Stimulated activated CD4-positive, alpha-beta T cell treated with anti-CD3 and anti-CD28 coated beads, Interleukin-15, amount 100 ng/mL, for 1 hour (primary cell): ENCODE results near the gene SUDS3.
"Not testable (repeated sequence)": the region's sequence is repeated elsewhere in the genome, so short reads cannot be mapped to it uniquely, and the experiment has no call there.

ENCODE experiments used
- DNase-seq, 2 donors: peaks; one replicate each; pipeline ENCODE4 v3.0.0-alpha.2; 2020; ENCODE audit warnings: low read depth in 1 of 2, low spot score in 1 of 2

SUDS3 gene

DNA sequence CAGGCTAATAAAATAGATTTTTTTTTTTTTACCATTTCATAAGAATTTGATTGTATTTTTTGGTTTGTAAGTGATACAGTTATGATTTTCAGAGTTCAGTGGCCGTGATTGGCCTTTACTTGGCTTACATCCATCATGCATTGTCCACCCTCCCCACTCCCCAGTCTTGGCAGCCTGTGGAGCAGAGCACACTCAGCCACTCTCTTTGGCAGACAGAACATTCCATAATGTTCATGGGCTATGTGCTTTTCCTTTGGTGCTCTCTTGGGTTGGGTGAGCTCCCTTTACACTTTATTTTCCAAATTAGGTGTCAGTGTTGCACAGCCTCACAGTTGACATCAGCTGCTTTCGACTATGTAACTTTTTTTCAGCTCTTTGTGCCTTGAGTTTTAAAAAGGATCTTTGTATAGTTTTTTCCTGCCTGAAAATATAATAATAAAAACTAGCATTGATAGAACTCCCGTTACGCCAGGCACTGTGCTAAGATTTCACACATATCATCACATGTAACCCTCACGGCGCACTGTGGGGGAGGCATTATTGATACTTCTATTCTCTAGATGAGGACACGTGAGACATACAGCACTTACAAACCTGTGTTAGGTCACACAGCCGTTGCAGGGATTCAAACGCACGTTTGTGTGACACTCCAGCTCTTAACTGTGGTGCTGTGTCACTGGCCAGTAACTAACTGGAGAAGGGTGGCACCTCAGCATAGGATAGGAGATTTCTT, 21.5 kb downstream of the SUDS3 start:
- no peak for DNase-seq

DNA sequence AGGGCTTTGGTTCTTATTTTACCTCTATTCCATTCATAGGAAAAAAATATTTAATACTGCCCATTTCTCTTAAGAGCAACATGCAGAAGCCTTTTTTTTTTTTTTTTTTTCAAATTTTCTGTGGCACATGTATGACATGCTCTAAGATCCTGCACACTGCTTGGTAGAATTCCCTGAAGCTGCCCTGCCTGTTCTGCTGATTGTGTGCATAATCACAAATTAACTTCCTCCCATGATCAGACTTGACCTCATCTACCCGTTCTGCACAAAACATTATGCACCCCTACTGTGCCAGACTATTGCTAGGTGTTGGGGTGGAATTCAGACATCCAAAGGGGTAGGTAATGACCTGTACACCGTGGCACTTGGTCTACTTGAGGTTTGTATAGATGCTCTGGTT, 22.2 kb downstream of the SUDS3 start:
- DNase-seq: no peak

DNA sequence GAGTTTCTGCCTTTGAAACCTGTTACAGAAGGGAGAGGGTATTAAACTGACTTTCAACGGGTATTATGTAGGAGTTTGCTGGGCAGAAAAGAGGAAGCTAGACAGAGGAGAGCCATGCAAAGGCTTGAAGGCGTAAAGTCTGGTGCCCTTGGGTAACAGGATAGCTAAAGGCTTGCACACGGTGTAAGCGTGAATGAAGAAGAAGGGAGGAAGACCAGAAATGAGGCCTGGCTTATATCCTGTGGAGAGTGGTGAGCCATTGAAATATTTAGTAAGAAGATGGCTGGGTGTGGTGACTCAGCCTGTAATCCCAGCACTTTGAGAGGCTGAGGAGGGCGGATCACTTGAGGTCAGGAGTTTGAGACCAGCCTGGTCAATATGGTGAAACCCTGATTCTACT, 22.6 kb downstream of the SUDS3 start:
- DNase-seq: no peak

DNA sequence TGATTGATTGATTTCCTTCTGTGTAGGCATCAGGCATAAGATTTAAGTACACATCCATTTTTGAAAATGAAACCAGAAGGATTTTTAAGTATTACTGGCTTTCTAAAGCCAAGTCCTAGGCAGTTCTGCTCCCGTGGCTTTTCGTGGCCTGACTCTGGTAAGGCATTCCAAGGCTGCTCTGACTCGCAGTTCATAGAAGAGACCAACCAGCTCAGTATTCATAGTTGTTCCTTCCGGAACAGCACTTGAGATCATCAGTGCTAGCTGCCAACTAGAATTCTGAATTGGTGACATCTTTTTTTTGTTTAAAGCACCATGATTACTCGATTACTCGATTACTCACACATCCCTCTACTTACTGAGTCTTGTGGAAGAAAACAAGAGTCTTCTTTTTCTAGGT, 25.9 kb downstream of the SUDS3 start:
- no peak for DNase-seq

DNA sequence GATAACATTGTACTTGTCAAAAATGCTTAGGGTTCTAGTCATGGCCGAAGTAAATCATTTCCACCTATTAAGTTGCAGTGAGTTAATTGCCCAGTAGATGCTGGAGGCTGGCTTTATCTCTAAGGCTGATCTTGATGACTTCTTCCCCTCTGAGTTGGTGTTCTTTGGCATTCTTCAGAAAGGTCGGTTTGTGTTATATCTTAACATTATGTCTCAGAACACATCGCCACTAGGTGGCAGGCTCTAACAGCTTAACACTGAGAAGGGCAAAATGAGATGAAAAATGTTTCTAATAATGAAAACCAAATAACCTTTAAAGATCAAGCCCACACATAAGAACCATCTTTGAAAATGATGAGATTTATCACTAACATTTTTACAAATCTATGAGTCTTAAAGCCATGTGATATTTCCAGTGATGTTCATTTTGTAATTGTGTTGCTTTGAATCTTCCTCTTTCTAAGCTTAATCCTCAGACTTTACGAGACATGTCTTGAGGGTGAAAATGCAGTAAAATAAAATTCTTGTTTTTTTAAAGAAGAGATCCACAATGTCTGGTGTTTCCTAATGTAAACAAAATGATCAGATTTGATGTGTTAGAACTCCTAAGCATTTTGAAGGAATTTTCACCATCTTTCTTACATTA, 28.6 kb downstream of the SUDS3 start:
- DNase-seq: peak in 1 of 2 donors; percentile 3

DNA sequence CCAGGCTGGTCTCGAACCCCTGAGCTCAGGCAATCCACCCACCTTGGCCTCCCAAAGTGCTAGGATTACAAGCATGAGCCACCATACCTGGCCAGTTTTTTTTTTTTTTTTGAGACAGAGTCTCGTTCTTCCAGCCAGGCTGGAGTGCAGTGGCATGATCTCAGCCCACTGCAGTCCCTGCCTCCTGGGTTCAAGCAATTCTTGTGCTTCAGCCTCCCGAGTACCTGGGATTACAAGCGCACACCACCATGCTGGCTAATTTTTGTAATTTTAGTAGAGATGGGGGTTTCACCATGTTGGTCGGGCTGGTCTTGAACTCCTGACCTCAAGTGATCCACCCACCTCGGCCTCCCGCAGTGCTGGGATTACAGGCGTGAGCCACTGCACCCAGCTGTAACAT, 31.9 kb downstream of the SUDS3 start:
- not testable (repeated sequence) for DNase-seq

DNA sequence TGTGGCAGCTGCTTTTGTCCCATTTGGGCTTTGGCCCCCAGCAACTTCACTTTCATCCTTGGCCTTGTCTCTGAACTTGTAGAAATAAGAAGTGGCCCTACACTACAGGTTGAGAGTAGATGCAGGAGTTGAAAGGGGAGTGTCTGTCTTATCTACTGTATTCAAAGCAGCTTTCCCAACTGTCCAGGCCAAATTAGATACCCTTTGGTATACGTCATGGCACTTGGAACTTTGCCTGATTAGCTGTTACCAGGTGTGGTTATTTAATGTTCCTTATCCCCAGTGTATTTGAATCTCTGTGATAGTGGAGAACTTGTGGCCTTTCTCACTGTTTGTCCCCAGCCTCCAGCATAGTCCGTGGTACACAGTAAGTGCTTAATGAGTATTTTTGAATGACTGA, 33.5 kb downstream of the SUDS3 start:
- DNase-seq: no peak

DNA sequence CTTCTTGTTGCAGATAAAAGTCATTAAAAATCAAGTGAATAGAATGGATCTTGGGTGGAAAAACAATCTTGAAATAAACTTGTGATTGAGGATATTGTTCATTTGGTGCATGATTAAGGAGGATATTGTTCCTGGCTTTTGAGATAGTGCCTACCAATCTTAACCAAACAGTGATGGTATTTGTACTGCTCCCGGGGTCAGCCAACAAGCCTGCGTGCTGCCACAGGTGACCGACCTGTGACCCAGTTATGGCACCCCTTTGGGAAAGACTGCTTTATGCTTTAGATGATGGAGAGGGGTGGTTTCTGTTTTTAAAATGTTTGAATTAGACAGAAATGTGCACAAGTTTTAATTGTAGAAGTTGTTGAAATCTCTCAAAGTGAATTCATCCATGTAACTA, 41.6 kb downstream of the SUDS3 start:
- DNase-seq: no peak

DNA sequence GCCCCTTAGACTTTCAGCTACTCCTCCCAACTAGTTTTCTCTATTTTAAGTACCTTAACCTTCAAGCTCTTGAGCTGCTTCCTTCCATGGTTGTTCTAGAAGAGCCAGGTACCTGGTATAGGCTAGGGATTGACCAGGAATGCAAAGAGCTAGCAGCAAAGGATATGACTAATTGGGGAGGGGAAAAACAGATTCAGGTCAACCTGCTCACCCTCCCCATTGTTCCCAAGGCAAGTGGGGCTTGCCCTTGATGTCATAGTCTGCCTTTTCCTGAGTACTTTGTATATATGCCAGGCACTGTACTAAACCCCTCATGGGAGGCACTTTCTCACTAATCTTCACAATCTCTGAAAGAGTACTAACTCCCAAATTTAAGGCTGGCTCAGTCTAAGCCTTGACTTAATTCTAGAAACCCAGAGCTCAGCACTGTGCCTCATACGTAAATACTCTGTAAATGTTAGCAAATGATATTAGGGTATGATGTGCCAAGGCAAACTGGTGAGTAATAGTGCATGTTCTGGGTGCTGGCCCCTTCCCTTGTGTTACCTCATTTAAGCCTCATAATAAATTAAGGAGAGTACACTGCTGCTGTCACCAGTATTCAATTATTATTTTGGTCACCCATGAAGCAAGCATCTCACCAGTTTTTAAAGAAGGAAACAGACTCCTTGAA, 42.2 kb downstream of the SUDS3 start:
- DNase-seq: no peak

DNA sequence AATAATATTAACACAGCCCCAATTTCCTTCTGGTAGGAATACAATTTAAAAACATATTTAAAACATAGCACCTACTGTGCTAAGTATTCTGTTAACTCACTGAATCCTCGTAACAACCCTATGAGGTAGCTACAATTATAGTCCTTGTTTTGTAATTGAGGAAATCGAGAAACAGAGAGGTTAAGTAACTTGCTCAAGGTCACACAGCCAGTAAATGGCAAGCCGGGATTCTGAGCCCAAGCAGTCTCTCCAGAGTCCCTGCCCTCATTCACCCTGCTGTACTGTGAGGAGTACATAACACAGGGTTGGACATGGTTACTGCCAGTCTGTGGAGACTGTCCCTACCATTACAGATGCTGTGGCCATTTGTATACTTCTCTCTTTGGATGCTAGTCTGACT, 44.3 kb downstream of the SUDS3 start:
- no peak for DNase-seq

DNA sequence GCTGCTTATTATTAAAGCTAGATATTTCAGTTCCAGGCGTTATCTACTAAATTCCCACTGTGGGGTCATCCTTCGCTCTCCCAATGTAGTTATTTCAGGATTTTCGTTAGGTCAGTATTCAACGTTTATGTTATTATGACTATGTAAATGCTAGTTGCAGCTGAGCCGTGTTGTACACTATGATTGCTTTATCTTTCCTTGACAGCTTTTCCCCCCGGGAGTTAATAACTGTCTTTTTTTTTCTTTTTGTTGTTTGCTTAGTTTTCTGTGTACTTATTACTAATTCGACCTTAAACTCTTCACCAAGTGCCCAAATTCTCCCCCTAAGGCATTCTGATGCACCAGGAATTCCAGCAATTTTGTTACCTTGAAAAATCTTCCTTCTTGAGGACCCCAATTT, 48.5 kb downstream of the SUDS3 start:
- no peak for DNase-seq

DNA sequence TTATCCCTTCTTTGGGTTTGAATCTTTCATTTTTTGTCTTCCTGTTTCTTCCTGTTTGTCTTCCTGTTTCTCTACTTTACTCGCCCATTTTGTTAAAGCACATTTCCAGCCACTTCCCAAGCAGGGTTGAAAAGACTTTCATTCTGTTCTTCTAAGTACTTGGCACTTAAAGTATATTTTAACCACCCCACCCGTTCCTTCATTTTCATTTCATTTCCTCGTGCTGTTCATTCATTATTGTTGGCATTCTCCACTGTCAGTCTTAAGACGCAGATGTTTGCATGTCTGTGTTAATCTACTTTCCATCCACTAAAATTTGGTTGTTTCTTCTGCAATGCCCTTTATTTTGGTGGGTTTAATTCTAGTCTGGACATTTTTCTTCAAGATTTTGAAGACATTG, 49.0 kb downstream of the SUDS3 start:
- DNase-seq: no peak

DNA sequence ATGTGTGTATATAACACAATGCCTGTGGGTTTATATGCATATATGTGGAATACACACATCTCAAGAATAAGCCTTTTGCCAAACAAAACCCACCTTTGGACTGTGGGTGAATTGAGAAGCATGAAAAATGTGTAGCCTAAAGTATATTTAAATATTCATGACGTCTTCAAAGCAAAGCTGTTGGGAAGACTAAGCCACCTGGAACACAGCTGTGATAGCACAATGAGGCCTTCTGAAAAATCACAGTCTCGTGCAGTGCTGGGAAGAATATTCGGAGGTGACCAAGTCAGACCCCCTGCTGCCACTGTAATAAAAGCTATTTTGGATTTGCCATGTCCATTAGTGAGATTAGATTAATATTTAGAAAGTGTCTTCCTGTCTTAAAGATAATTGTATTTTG, 51.5 kb downstream of the SUDS3 start:
- no peak for DNase-seq

DNA sequence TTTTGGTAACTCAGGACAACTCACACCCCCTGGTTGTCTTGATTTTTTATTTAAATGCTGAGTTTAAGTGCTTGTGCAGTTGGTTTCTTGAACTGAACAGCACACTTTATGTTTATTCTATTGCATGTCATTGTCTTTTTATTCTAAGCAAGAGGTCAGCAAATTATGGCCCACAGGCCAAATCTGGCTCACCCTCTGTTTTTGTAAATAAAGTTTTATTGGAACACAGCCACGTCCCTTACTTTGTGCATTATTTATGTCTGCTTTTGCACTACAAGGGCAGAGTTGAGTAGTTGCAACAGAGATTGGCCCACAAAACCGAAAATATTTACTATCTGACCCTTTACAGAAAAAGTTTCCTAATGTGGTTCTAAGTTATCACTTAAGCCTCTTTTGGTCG, 52.3 kb downstream of the SUDS3 start:
- no peak for DNase-seq

DNA sequence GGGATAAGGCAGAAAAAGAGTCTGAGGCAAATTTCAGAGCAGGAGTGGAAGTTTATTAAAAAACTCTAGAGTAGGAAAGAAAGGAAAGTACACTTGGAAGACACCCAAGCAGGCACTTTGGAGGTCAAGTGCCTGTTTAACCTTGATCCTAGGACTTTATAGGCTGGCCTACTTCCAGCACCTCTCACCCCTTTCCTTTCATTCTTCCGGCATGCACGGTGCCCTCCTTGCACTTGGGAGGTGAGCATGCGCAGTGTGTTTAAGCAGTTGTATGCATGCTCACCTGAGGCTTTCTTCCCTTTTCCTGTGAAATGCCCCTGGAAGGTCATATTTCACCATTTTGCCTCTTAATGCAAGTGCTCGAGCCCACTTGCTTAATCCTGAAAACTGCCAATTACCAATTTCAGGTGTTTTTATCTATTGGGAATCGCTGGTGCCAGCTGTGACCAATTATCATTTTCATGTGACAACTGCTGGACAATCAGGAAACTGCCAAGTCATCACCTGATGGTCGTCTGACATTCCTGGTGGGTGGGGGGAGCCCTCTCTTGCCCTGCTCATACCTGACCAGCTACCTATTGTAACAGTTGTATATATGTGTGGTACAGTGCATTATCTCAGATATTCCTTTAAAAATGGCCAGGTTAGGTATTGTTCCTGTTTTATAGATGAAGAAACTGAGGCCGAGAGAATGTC, 53.5 kb downstream of the SUDS3 start:
- DNase-seq: no peak

DNA sequence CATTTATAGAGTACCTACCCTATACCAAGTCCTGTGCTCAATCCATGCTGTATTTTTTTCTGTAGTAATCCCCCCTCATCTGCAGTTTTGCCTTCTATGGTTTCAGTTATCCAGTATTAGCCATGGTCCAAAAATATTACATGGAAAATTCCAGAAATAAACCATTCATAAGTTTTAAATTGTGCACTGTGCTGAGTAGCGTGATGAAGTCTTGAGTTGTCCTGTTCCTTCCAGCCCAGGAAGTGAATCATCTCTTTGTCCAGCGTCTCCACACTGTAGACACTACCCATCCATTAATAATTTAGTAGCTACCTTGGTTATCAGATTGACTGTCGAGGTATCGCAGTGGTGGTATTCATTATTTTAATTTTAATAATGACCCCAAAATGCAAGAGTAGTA, 54.2 kb downstream of the SUDS3 start:
- DNase-seq: no peak

DNA sequence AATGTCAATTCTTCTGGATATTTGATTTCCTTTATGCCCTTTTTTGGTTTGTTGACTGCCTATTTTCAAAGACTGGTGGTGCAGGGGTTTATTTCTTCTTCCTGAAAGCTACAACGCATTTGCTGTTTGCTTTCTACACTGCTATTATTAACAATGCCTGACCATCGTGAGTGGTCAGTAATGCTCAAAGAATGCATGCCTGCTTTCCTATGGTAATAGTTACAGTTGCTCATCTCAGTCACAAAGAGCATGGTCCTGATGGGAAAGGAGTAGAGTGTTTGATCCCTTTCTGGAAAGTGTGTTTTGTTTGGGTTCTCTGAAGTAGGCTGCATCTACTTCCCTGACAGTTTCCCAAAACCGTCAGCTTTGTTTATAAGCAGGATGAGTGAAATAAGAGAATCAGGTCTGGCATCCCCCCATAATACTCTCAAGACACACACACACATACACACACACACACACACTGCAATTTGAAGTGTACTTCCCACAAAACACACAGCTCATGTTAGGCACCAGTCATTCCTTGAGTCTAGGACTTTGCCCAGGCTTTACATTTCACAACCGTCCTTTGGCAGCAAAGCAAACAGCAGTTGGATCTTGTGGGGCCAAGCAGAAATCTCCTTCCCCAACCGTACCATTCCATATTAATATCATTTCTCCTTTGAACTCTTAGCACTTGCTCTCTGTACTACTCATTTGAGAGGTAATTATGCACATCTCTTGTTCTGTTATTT, 56.6 kb downstream of the SUDS3 start:
- DNase-seq: no peak

DNA sequence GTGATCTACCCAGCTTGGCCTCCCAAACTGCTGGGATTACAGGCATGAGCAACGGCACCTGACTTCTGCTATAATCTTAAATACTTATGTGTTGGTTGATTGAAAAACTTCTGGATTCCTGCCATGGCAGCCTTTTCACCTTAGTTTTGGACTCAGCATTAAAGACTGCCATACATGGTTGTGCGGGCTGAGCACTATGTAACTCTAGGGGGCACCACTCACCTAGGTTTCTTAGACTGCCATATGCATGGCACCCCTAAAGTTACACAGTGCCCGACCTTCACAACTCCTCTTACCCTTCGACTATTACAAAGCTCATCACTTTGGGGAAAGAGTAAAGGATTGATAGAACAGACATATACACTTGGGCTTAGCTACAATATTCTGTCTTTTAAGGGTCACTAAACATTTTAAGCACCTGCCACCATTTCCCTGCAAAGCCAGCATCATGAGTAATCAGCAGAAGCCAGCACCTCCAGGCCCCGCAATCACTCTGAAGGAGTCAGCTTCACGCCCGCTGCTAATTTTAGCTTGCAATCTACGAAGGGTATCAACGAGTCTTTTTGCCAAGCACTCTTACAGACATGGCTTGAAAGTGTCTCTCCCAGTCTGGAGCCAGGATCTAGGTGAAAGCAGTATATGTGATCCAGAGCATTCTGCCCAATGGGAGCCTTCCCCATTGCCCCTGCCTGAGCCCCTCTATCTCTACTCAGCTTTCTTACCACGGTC, 59.8 kb downstream of the SUDS3 start:
- DNase-seq: no peak

DNA sequence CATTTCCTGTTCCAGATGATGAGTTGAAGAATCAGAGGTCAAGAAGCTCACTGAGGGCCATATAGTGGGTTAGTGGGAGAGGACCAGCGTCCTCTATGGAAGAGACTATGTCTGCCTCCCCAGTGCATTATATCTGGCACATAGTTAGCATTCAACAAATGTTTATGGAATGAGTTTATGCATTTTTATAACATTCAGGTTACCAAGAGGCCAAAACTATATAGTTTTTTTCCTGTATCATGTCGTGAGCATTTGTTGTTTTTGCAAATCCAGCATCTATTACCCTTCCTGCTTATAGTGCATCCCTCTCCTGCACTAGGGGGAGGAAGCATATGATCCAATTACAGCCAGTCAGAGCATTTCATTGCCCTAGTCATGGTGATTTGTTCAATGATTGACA, 60.6 kb downstream of the SUDS3 start:
- no peak for DNase-seq

DNA sequence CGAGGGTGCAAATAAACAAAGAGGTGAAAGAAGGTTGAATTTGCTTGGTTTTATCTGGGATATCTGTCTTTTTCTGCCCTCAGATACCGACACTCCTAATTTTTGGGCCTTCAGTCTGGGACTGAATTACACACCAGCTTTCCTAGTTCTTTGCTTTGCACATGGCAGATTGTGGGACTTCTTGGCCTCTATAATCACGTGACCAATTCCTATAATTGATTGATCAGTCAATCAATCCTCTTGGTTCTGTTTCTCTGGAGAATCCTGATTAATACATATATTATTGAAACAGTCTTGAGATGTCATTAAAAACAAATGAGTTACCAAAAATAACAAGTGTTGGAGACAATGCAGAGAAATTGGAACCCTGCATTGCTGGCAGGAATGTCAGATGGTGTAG, 62.7 kb downstream of the SUDS3 start:
- no peak for DNase-seq

DNA sequence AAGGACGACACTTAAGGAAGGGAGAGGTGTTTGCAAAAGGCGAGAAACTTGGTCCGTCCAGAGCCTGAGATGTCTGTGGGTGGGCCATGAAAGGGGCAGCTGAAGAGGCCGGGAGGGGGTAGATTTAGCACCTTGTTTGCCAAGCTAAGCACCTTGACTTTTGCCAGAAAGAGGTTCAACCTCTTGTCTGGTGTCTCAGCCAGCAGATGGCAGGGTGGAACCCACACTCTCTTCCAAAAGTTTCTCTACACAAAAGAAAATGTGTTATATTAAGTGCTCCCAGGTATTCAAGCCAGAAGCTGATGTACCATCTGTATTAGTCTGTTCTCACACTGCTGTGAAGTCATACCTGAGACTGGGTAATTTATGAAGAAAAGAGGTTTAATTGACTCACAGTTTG, 69.9 kb downstream of the SUDS3 start:
- no peak for DNase-seq
